Activated CD4-positive, alpha-beta T cell treated with anti-CD3 and anti-CD28 coated beads for 1 hour (primary cell): Measurements from ENCODE around the gene FYN.
"Not testable (repeated sequence)": the region's sequence is repeated elsewhere in the genome, so short reads cannot be mapped to it uniquely, and the experiment has no call there.

Source experiments
- DNase-seq: peaks from one replicate; pipeline ENCODE4 v3.0.0-alpha.2; 2020

Gene FYN

DNA sequence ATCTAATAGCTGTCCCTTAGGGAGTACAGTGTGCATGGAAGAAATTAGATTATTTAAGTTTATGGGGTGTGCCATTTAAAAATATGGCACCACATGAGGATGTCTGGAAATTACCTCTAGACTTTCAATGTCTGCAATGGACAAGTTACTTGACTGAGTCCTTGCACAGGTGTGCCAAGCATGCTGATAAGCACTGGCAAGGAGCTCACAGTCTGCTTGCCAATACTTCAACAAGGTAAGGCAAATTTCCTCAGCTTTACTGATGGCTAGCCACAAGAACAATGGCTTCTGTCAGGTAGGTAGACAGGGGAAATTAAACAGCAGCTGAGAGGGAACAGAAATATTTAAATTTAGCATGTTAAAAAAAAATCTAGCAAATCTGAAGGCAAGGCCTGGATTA, 176.4 kb downstream of the FYN start:
- DNase-seq = no peak

DNA sequence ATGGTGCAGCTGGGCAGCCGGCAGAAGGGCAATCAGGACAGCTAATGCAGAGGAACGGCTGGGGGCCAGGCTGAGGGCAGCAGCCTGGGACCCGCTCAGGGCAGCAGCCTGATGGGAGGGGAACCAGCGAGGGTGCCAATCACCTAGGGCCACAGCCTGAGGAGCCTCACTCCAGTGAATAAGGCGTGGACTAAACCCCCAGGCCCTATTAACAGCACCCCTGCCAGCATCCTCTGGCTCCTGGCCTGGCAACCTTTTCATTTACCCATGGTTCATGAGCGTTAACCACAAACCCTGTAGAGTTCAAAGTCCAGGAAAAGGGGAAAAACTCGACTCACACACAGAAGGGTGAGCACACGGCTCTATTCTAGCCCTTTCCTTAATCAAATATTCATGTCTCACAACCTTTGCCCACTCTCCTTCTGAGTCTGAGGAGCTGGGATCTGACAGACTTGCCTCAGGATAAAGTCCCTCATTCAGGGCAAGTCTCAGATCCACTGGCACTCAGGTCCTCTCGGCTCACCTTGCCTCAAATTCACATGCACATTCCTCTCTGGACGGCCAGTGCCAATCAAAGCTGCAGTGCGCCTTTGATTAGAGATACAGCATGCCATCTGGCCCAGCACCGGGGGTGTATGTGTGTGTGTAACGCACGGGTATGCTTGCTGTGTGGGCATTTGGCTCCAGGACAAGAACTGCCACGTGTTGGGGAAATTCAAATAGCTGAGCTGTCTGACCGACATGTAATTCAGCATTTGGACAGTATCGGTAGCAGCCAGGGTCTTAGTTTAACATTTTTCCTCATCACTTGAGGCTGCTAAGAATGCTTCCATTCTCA, 180.7 kb downstream of the FYN start:
- no peak for DNase-seq

DNA sequence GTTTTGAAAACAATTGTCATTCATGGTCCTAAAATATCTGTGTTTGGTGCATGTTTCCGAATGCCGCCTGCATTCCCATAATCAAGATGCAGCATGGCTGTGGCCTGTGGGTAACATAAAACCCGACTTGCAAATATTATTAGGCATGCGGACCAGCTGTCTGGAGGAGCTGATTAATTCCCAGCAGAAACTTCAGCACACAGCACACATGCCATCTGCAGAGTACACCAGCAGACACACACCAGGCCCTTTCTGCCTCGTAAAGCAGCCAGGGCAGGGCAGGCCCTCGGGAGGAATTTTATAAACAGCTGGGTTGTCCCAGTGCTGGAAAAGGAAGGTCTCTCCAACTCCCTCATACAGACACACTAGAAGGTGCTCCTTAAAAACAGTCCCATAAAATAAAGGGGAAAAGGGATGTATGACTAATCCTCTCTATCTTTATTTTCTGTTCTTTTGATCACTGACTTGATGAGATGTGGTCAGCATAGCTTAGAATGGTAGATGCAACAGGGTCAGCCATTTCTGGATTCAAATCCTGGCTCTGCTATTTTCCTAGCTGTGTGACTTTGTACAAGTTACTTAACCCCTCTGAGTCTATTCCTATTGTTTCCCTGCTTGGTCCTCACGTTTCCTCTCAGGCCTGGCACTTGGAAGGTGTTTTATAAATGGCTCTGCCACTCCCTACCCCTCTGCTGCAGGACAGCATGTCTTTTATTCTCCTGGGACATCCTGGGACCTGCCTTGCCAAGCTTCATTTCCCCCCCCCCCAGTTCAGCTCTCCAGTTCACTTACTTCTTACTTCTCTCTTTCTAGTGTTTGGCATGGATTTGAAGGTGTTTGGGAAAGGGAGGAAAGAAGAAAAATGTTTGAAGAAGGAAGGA, 181.7 kb downstream of the FYN start:
- DNase-seq = no peak

DNA sequence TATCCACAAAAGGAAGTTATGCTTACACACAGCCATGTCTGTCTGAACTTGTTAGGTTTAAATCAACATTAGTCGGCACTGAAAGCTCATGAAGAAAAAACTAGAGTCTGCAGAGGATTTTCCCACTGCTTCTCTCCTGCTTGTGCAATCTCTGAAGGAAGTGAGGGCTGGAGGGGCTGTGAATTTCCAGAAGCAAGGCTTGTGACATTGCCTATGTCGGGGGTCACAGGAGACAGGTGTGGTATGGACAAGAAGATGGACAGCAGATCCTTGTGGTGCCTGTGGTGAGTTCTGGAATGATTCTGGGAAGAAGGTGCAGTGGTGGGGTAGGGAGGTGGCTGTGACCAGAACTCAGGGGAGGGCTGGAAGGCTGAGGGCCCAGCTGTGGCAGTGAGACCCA, 183.3 kb downstream of the FYN start:
- no peak for DNase-seq

DNA sequence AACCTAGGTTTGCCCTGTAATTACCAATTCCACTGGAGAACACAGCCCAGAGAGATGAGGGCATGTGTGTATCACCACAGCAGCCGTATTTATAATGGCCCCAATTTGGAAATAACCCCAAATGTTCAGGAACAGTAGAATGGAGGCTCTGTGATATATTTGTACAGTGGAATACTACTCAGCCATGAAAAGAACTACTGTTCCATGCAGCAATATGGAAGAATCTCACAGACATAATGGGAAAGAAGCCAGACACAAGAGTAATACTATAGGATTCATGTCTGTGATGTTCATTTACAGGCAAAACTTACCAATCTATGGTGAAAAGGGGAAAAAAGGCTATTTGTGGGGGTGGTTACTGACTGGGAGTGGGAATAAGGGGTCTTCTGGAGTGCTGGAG, 183.8 kb downstream of the FYN start:
- DNase-seq = no peak

DNA sequence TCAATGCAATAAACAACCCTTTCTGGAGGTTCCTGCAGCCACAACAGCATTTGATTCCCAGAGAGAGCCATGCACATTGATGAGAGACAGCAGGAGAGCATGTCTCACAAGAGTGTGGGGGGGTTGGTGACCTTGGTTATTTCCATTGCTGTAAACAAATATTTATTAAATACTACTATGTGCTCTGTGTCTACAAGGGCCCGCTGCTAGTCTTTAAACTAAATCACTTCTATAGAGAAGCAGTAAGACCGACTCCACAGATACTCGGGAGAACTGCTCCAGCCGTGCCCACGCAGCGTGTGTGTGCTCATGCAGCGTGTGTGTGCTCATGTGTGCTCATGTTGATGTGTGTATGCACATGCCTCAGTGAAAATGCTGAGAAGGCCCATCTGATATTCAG, 184.9 kb downstream of the FYN start:
- no peak for DNase-seq

DNA sequence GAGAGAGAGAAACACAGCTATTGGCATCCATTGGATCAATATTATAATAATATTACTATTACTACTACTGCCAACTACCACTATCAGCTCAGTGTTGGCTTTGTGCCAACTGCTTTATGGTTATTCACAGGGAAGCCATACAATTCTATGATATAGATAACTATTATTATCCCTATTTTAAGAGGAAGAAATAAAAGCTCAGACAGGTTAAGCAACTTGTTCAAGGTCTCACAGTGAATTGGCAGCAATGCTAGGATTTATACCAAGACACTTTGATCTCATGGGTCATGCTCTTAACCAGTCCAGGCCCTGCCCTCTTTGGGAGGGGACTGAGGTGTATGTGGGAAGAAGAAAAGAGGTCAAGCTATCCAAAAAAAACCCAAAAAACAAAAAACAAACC, 185.6 kb downstream of the FYN start:
- no peak for DNase-seq

DNA sequence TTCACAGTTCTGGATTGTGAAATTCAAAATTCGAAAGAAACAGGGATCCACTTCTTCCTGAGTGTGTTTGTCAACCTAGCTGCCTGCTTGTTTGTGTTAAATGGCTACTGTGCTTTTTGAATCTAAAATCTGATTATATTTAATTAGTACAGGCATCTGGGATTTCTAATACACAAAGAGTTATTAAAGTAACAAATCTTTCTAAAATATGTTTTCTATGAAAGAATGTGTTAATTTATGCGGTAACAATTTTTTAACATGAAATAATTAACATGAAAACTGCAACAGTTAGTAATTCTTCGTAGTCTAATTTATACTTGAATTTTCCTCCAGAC, 186.4 kb downstream of the FYN start:
- DNase-seq = no peak

DNA sequence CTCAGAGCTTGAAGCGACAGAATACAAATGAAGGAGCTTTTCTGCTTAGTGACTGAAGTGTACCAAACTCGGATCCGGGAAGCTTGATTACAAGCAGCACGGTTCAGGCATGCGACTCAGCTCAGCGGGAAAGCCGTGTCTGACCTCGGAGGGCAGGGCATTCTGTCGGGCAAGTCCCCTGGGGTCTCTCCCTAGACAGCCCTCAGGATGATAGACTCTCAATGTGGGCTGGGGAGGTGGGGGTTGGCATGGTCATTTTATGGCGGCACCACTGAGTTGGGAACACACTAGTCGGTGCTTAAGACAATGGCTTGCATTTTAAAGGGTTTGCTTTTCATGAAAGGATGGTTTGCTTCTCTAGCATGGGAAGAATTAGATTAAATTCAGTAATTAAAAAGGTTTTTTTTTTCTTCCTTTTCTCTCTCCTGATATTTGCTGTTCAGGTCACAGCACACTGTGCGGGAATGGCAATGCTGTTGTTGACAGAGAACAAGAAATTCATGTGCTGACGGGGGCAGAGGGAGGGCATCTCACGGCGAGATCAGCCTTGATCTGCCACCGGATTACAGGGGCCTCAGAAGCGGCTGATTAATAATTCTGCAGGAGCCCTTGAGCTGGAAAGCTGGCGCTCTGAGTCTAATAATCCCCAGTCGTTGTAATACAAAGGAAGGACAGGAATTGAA, 186.9 kb downstream of the FYN start:
- DNase-seq = no peak

DNA sequence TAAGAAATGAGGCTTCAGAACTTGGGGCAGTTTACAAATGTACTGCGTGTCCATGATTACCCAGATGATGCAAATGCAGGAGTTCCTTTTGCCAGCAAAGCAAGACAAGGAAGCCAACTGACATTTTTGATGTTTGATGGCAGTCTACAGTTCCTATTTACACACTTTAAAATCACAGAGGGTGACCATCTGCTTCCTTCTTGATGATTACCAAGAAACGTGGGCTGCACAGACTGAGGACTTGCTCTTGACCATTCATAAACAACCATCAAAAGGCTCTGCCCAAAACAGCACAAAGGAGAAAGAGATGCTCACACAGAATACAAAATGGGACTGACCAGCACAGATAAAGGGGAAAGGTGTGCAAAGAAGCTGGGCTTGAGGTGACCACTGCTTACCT, 187.7 kb downstream of the FYN start:
- DNase-seq = no peak

DNA sequence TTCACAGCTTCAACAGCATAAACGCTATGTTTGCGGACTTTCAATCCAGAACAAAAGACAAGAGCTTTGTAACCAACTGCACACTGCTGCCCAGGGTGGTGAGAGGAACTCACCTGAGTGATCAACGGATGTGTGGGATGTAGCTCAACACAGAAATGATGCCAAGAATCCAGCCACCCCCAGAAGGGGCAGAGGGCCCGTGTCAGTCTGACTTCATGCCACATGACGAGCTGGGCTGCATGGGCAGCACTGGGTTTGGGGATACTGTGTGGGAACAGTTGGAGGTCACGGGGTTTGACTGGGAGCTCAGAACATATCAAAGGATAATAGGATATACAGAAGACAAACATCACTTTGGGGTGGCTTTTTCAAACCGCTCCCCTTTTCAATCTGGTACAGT, 188.2 kb downstream of the FYN start:
- no peak for DNase-seq

DNA sequence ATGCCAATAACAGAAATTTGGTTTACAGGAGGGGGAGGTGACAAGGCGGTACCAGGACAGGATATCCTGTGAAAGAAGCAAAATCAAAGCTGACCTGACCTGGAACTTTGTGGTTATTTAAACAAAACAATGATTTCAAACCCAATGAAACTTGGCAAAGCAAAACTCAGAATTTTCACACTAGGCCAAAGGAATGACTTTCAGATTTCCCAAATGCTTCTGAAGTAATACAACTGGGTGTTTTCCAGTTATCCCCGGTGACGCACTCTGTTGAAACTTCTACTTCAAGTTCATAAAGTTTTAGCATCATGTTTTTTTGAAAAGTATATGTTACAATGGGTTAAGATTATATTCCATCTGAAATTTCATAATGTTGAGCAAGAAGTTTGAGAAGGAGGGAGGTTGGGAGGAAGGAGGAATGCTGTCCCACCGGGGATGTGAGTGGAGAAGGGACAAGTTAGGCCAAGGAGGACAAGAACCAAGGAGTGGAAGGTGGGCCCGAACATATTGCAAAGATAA, 189.4 kb downstream of the FYN start:
- no peak for DNase-seq

DNA sequence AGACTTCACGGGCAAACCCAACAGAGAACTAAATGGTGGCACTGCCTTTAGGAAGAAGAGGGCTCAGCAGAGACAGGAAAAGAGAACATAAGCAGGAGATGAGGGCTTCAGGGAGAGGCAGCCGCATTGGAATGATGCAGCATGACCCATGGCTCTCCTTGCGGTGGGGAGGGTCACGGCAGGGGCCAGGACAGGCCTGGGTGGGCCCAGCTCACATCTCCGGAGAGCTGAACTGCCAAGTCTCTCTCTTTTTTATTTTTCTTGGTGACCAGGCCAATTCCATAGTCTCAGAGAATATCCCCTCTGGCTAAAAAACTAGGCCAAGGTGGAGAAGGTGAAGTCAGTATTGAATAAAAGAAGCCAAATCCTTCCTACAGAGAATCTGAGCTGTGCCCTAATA, 190.1 kb downstream of the FYN start:
- DNase-seq = no peak

DNA sequence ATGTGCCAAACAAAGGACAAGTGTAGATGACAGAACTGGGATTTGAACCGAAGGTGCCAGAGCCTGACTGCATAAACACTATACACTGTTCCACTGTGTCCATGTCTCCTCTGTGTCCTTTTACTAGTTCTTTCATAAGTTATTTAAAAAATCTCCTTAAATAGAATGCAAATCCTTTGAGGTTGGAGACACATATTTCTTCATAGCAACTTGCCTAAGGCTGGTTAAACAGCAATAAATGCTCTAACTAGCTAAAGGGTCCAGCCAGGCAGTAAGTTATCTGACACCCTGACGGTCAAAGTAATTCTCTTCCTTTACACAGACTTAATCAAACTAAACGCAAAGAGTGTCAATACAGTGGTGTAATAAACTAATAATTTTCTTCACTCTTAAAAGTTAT, 191.4 kb downstream of the FYN start:
- DNase-seq = no peak

DNA sequence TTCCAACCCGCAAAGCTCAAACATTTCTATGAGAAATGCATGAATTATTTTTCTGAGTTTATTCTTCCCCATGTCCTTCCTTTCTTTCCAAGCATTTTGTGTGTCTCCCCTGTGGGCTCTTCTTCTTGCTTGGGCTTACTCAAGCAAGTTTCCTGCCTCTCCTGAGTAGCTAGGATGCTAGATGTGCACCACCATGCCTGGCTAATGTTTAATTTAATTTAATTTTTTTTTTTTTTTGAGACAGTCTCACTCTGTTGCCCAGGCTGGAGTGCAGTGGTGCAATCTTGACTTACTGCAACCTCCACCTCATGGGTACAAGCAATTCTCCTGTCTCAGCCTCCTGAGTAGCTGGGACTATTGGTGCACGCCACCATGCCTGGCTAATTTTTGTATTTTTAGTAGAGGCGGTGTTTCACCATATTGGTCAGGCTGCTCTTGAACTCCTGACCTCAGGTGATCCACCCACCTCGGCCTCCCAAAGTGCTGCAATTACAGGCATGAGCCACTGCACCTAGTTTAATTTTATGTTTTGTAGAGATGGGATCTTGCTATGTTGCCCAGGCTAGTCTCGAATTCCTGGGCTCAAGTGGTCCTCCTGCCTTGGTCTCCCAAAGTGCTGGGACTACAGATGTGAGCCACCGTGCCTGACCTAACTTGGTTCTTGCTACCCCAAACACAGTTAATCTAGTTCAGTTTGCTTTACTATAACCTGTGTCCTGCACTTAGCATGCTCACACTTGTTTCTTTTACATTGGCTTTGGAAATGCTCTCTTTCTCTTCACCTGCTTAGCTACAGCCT, 192.2 kb downstream of the FYN start:
- DNase-seq = not testable (repeated sequence)

DNA sequence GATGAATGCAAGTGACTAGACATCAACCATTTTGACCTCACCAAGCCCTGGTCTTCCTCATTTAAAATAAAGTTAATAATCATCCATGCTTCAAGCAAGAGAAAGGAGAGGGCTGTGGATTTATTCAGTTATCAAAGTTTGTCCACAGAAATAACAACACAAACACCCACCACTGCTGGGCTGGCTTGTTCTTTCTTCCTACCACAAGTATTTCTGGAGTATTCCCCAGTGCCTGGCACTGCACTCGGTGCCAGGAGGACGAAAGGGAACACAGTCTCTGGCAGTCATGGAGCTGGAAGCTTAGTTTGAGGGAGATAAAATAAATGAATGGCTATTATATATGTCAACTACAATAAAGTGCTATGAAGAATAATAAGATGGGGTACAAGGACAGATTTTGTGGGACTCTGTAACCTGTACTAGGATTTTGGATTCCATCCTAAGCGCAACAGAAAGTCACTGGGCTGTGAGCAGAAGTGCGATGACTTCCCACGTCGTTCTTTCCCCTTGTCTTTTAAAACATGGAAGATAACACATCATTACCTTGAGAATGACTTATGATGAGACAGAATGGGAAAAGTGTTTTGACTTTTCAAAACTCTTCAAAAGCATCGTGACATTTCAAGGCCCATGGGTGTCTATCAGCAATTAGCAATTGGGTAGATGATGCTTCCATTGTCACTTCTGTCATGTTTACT, 193.1 kb downstream of the FYN start:
- no peak for DNase-seq

DNA sequence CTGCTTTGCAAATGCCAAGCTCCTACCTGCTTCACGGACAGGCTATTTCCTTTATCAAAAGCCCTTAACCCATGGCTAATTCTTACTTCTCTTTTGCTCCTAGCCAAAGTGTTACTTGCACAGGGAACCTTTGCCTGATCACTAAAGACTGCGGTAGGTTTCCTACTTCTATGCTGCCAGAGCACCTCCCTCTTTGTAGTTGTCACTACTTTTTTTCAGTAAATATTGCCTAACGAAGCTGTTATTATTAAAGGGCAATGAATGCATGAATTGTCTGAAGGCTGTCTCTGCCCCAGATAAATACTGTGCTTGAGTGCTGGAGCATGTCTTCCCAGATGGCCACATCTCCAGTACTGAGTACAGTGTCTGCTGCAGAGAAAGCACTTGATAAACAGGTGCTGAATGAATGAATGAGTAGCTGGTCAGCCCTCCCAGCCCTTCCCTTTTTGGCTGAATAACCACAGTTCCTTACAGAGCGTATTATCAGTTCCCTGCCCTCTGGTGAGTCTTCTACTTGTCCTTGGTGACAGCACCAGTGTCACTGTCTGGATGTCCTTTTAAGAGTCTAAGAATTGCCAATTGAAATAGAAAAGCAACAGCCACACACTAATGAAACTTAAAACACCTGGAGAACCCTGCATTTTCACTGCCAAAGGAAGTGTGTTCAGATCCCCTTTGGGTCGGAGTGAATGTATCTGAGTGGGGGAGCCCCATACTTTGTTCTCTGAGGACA, 194.0 kb downstream of the FYN start:
- no peak for DNase-seq

DNA sequence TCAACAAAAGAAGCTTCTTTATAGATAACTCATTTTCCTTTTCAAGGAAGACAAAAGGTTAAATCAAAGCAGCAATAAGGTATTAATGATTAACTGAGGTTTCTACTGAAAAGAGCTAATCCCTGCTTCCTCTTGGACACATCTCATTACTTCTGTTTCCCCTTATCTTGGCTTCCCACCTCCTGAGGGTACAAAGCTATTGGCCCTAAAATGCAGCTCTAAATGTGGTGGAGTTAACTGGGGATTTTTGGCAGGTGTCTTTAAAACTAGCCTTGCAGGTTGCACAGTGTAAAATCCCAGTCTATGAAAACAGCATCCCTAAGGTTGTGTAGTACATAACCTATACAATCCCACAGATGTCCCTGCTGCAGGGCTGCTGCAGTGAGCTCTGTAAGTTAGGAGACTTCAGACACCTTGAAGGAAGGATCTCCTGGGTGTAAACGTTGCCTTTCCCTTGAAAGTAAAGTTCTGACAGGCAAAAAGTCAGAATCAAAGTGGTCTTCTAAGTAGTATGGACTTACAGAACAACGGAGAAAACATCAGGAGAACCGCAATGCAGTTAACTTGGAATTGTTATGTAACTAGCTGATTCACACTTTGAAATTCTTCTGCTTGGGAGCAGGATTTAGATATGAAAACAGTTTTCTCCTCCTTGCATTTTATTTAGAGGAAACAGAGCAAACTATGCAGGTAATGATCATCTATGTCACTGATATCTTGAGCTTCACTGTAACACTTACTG, 195.8 kb downstream of the FYN start:
- no peak for DNase-seq

DNA sequence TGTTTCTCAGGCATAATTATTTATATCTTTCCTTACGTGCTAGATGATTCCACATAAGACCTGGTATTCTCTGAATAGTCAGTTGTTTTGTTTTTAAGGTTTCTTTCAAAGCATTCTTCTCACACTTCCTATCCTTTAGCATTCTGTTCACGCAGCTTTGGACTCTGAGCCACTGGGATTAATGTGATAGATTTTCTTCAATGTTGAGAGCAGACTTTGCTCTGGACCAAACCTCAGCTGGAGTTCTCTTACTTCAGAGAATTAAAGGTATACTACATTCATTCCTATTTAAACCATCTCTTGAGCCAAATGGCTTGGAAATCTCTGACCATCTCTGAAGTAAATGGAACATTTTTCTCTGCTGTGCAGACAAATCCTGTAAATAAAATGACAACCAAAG, 196.9 kb downstream of the FYN start:
- DNase-seq = no peak

DNA sequence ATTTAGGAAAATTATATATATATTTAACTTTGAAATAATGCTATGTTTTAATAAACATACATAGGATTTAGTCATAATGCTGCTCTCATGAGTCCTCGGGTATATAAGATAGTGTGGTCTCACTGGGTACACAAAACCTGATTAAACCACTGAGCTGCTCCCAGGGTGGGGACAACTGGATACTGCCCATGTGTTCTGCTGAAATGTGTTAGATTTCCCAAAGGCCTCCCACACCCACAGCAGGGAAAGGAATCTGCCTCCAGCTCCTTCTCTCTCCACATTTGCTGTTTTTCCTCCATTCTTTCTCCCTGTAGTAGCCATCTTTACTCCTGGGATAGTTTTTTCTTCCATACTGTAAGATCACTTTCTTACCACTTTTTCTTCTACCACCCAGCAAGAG, 198.4 kb downstream of the FYN start:
- no peak for DNase-seq

DNA sequence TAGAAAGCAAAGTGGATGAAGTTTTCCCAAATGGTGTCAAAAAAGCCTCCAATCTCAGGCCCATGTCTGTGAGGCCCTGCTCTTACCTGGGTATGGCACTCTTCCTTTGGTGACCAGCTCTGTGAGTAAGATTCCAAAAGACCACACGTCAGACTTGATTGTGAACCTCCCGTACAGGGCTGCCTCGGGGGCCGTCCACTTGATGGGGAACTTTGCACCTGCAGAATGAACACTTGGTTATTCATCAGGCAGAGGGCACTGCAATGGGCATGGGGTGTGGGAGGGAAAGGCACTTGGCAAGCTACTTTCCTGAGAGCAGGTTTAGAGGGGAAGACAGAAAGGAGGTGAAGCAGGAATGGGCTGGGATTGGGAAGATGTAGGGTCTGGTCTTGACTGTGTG, 198.8 kb downstream of the FYN start:
- DNase-seq = no peak
